ENCODE results near the gene PSMD4. TPM values are rescaled to one million over a fixed set of nuclear protein-coding genes. Genes with fewer than 3 reads are reported as not detected.

Gene PSMD4
- total RNA-seq, 1 experiment from 2014 or later: 291 TPM

GRCh38 chr1:151294742-151295462 lies 40.4 kb downstream of the PSMD4 start:
- no peak for DNase-seq (ENCODE audit: low read depth)

- no peak for DNase-seq (ENCODE audit: low read depth)
Measured at GRCh38 chr1:151309811-151310323, 55.3 kb downstream of the PSMD4 start.

GRCh38 chr1:151311011-151311410 lies 56.5 kb downstream of the PSMD4 start:
- DNase-seq (ENCODE audit: low read depth): no peak

- peak; percentile 100 for DNase-seq (ENCODE audit: low read depth)
Measured at GRCh38 chr1:151311589-151312331, 57.2 kb downstream of the PSMD4 start.

DNA sequence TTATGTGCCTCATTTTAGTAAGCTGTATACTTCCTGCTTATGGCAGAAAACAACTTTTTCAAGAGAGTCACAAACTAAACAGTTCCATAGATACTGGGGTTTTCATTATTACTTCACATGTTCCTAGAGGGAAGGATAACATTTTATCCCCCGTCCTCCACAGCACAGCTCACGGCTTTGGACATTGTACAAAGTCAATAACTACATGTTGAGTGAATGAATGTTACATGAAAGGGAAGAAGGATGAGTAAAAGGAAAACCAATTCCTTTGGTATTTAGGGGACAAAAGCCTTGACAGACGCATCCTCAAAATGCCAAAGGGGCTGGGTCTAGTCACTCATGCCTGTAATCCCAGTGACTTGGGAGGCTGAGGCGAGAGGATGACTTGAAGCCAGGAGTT lies 57.9 kb downstream of the PSMD4 start:
- no peak for DNase-seq (ENCODE audit: low read depth)

DNA sequence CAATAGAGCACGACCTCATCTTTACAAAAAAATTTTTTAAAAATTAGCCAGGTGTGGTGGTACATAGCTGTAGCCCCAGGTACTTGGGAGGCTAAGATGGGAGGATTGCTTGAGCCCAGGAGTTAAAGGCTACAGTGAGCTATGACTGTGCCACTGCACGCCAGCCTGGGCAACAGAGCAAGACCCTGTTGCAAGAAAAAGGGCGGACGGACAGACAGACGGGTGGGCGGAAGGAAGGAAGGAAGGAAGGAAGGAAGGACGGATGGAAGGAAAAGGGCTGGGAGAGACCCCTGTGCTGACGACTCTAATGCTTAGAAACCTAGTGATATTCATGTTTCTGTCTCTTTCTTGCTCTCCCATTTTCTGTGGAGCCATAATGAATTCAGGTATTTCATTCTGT lies 58.3 kb downstream of the PSMD4 start:
- no peak for DNase-seq (ENCODE audit: low read depth)

- DNase-seq (ENCODE audit: low read depth): no peak
Measured at GRCh38 chr1:151313501-151313900, 59.0 kb downstream of the PSMD4 start.

- DNase-seq (ENCODE audit: low read depth): peak; percentile 87
Measured at GRCh38 chr1:151314137-151314875, 59.8 kb downstream of the PSMD4 start.

GRCh38 chr1:151315565-151316235 lies 61.2 kb downstream of the PSMD4 start:
- no peak for DNase-seq (ENCODE audit: low read depth)

Other genes with a start within 250 kb of the PSMD4 start
- 7.0 and 8.9 TPM in 2 replicates for gene MINDY1, start 247.8 kb upstream of the PSMD4 start, total RNA-seq (2014; rRNA removed; shearing (Covaris generic))
- 21.4 and 26.6 TPM in 2 replicates for gene PRUNE1, start 246.3 kb upstream of the PSMD4 start, total RNA-seq (2014; rRNA removed; shearing (Covaris generic))
- 0.10 and 0.17 TPM in 2 replicates for gene BNIPL, start 218.1 kb upstream of the PSMD4 start, total RNA-seq (2014; rRNA removed; shearing (Covaris generic))
- 2.3 and 3.6 TPM in 2 replicates for gene C1orf56, start 207.0 kb upstream of the PSMD4 start, total RNA-seq (2014; rRNA removed; shearing (Covaris generic))
- gene CDC42SE1, start 195.1 kb upstream of the PSMD4 start, total RNA-seq (2014; rRNA removed; shearing (Covaris generic)): 56.2 and 65.4 TPM in 2 replicates
- gene MLLT11, start 194.3 kb upstream of the PSMD4 start, total RNA-seq (2014; rRNA removed; shearing (Covaris generic)): 43.2 and 46.5 TPM in 2 replicates
- gene GABPB2, start 184.0 kb upstream of the PSMD4 start, total RNA-seq (2014; rRNA removed; shearing (Covaris generic)): 6.2 and 11.4 TPM in 2 replicates
- gene SEMA6C, start 108.1 kb upstream of the PSMD4 start, total RNA-seq (2014; rRNA removed; shearing (Covaris generic)): 0.12 and 0.79 TPM in 2 replicates
- gene TNFAIP8L2, start 98.1 kb upstream of the PSMD4 start, total RNA-seq (2014; rRNA removed; shearing (Covaris generic)): not detected in 2 replicates
- 7.6 and 9.7 TPM in 2 replicates for gene LYSMD1, start 88.8 kb upstream of the PSMD4 start, total RNA-seq (2014; rRNA removed; shearing (Covaris generic))
- gene SCNM1, start 88.6 kb upstream of the PSMD4 start, total RNA-seq (2014; rRNA removed; shearing (Covaris generic)): 82.1 and 92.2 TPM in 2 replicates
- not detected in 2 replicates for gene TMOD4, start 78.8 kb upstream of the PSMD4 start, total RNA-seq (2014; rRNA removed; shearing (Covaris generic))
- gene VPS72, start 64.5 kb upstream of the PSMD4 start, total RNA-seq (2014; rRNA removed; shearing (Covaris generic)): 76.6 and 84.3 TPM in 2 replicates
- 78.6 and 82.6 TPM in 2 replicates for gene PIP5K1A, start 56.2 kb upstream of the PSMD4 start, total RNA-seq (2014; rRNA removed; shearing (Covaris generic))
- gene ZNF687, start 27.6 kb downstream of the PSMD4 start, total RNA-seq (2014; rRNA removed; shearing (Covaris generic)): 14.3 and 27.3 TPM in 2 replicates
- 40.7 and 52.2 TPM in 2 replicates for gene PI4KB, start 72.7 kb downstream of the PSMD4 start, total RNA-seq (2014; rRNA removed; shearing (Covaris generic))
- gene RFX5, start 92.5 kb downstream of the PSMD4 start, total RNA-seq (2014; rRNA removed; shearing (Covaris generic)): 57.6 and 67.2 TPM in 2 replicates
- gene SELENBP1, start 118.0 kb downstream of the PSMD4 start, total RNA-seq (2014; rRNA removed; shearing (Covaris generic)): 2.6 and 4.5 TPM in 2 replicates
- 503 and 619 TPM in 2 replicates for gene PSMB4, start 144.8 kb downstream of the PSMD4 start, total RNA-seq (2014; rRNA removed; shearing (Covaris generic))
- gene POGZ, start 204.8 kb downstream of the PSMD4 start, total RNA-seq (2014; rRNA removed; shearing (Covaris generic)): 14.2 and 21.6 TPM in 2 replicates